NCI-H524 (cell line): ENCODE measurements around the gene KRT80.

ENCODE experiments used
- DNase-seq, 2 experiments: peaks; one replicate each; lab custom pipeline; 2025; lab: John Stamatoyannopoulos, UW

The KRT80 gene

GRCh38 chr12:52228931-52229330, 37.1 kb upstream of the KRT80 start:
- no peak for DNase-seq

GRCh38 chr12:52228366-52228765, 36.6 kb upstream of the KRT80 start:
- DNase-seq: no peak

GRCh38 chr12:52227606-52228166, 35.9 kb upstream of the KRT80 start:
- DNase-seq: no peak

- no peak for DNase-seq
Observed at GRCh38 chr12:52226446-52226845, 34.6 kb upstream of the KRT80 start.

GRCh38 chr12:52225752-52226151, 33.9 kb upstream of the KRT80 start:
- no peak for DNase-seq

GRCh38 chr12:52224151-52224550, 32.3 kb upstream of the KRT80 start:
- no peak for DNase-seq

GRCh38 chr12:52223406-52224039, 31.7 kb upstream of the KRT80 start:
- DNase-seq: no peak

GRCh38 chr12:52222692-52223091, 30.9 kb upstream of the KRT80 start:
- DNase-seq: no peak

- DNase-seq: peak; percentile 15 to 69
Observed at GRCh38 chr12:52221912-52222457, 30.2 kb upstream of the KRT80 start.

GRCh38 chr12:52221070-52221781, 29.4 kb upstream of the KRT80 start:
- no peak for DNase-seq

- DNase-seq: no peak
Observed at GRCh38 chr12:52220477-52220876, 28.7 kb upstream of the KRT80 start.

GRCh38 chr12:52218001-52218400, 26.2 kb upstream of the KRT80 start:
- no peak for DNase-seq

- no peak for DNase-seq
Observed at GRCh38 chr12:52217223-52217622, 25.4 kb upstream of the KRT80 start.

GRCh38 chr12:52216807-52217206, 25.0 kb upstream of the KRT80 start:
- no peak for DNase-seq

GRCh38 chr12:52216100-52216499, 24.3 kb upstream of the KRT80 start:
- no peak for DNase-seq

- DNase-seq: no peak
Observed at GRCh38 chr12:52215587-52216031, 23.8 kb upstream of the KRT80 start.

- DNase-seq: no peak
Observed at GRCh38 chr12:52214421-52214802, 22.6 kb upstream of the KRT80 start.

- peak; percentile 23 to 83 for DNase-seq
Observed at GRCh38 chr12:52213564-52214420, 22.0 kb upstream of the KRT80 start.

- no peak for DNase-seq
Observed at GRCh38 chr12:52212701-52213563, 21.1 kb upstream of the KRT80 start.

- DNase-seq: no peak
Observed at GRCh38 chr12:52211716-52212585, 20.1 kb upstream of the KRT80 start.
